Endometrial microvascular endothelial cells (primary cell): ENCODE results near the gene UNC50. TPM values are rescaled to one million over a fixed set of nuclear protein-coding genes. Genes with fewer than 3 reads are reported as not detected.
"Not testable (repeated sequence)": the region's sequence is repeated elsewhere in the genome, so short reads cannot be mapped to it uniquely, and the experiment has no call there.

Experiments
- in situ Hi-C: cut with HindIII; loops from 2 replicates; pipeline ENCODE4 v1.10.0; 2017; ENCODE audit warnings: low sequenced_read_pairs, low pct_unique_long_range_greater_than_20kb; ENCODE audit errors: inconsistent ontology term
- total RNA-seq: library from RNA; depleted of rRNA; stranded (reverse); fragments of >200 nt; gene quantifications from one replicate; pipeline ENCODE4 v1.2.3, GENCODE V29; 2015; ENCODE audit errors: inconsistent ontology term

Gene UNC50
- total RNA-seq, 1 donor from 2014 or later: 54.6 TPM

- in situ Hi-C loops: no loop called here
These were observed 35.7 kb upstream of the UNC50 start for GRCh38 chr2:98572676-98573075.

- in situ Hi-C loops: no loop called here
These were observed 35.0 kb upstream of the UNC50 start for GRCh38 chr2:98573426-98573825.

- in situ Hi-C loops: no loop called here
These were observed 31.6 kb upstream of the UNC50 start for GRCh38 chr2:98576666-98577312.

GRCh38 chr2:98577313-98577712, 31.1 kb upstream of the UNC50 start:
- in situ Hi-C loops: no loop called here

- in situ Hi-C loops: no loop called here
These were observed 30.2 kb upstream of the UNC50 start for GRCh38 chr2:98578231-98578630.

- in situ Hi-C loops: no loop called here
These were observed 28.5 kb upstream of the UNC50 start for GRCh38 chr2:98579926-98580325.

- in situ Hi-C loops: no loop called here
These were observed 27.6 kb upstream of the UNC50 start for GRCh38 chr2:98580656-98581284.

GRCh38 chr2:98582523-98582922, 25.9 kb upstream of the UNC50 start:
- in situ Hi-C loops: no loop called here

- in situ Hi-C loops: no loop called here
These were observed 25.1 kb upstream of the UNC50 start for GRCh38 chr2:98583276-98583675.

- in situ Hi-C loops: no loop called here
These were observed 24.4 kb upstream of the UNC50 start for GRCh38 chr2:98583816-98584618.

- in situ Hi-C loops: no loop called here
These were observed 23.0 kb upstream of the UNC50 start for GRCh38 chr2:98585386-98585785.

- in situ Hi-C loops: no loop called here
These were observed 21.7 kb upstream of the UNC50 start for GRCh38 chr2:98586551-98587140.

- in situ Hi-C loops: no loop called here
These were observed 19.4 kb upstream of the UNC50 start for GRCh38 chr2:98588880-98589431.

GRCh38 chr2:98589489-98589888, 18.9 kb upstream of the UNC50 start:
- in situ Hi-C loops: no loop called here

GRCh38 chr2:98592565-98592964, 15.8 kb upstream of the UNC50 start:
- in situ Hi-C loops: no loop called here

GRCh38 chr2:98594665-98595064, 13.7 kb upstream of the UNC50 start:
- in situ Hi-C loops: not testable (repeated sequence)

- in situ Hi-C loops: no loop called here
These were observed 9.5 kb upstream of the UNC50 start for GRCh38 chr2:98598781-98599428.

- in situ Hi-C loops: loop anchor here (25.0 kb wide), 1 partner anchor 136 kb away; the partner anchor contains the start of gene MGAT4A
These were observed 6.8 kb upstream of the UNC50 start for GRCh38 chr2:98601532-98602132.
